Omental fat pad (tissue), 4 donors: ENCODE data around the gene MAML3. TPM values are rescaled to one million over a fixed set of nuclear protein-coding genes. Genes with fewer than 3 reads are reported as not detected.
A peak's percentile ranks its signal among the peaks of the same experiment; 100 is the strongest.

Source experiments
- ATAC-seq: fragments of 150-250 bp; one replicate; pipeline ENCODE4 v1.9.1; 2016; ENCODE audit warnings: mild to moderate bottlenecking, moderate library complexity; ENCODE audit not compliant: low FRiP score
- DNase-seq: peaks from one replicate; pipeline ENCODE4 v3.0.0-alpha.2; 2019; ENCODE audit warnings: low spot score
- CTCF ChIP-seq, 3 donors: fragments of 450-650 bp; IDR thresholded peaks; one replicate each; pipeline ENCODE4 v1.5.1; 2016 to 2017; ENCODE audit warnings: antibody characterized with exemption in 3 of 3, mild to moderate bottlenecking in 3 of 3, moderate library complexity in 2 of 3
- total RNA-seq, 4 donors: library from RNA; depleted of rRNA; stranded (reverse); fragments of >200 nt; gene quantifications; one replicate each; pipeline ENCODE4 v1.1.0, GENCODE V29; 2016

The MAML3 gene
- total RNA-seq, 4 donors from 2014 or later = 4.8 to 12.8 (median 11.7) TPM

- DNase-seq (no peak), ATAC-seq (no peak)
- TF ChIP-seq CTCF (IDR thresholded peaks at IDR 0.05) = no peak
These were observed 409.8 kb downstream of the MAML3 start for GRCh38 chr4:139744232-139744631.

GRCh38 chr4:139743027-139743426, 411.0 kb downstream of the MAML3 start:
- no peak for TF ChIP-seq CTCF (IDR thresholded peaks at IDR 0.05)
- ATAC-seq = no peak
- no peak for DNase-seq

GRCh38 chr4:139740531-139741041, 413.4 kb downstream of the MAML3 start:
- no peak for TF ChIP-seq CTCF (IDR thresholded peaks at IDR 0.05)
- ATAC-seq = peak; percentile 85
- no peak for DNase-seq

- ATAC-seq (peak; percentile 53), DNase-seq (no peak)
- no peak for TF ChIP-seq CTCF (IDR thresholded peaks at IDR 0.05)
These were observed 413.9 kb downstream of the MAML3 start for GRCh38 chr4:139740121-139740520.

- no peak for TF ChIP-seq CTCF (IDR thresholded peaks at IDR 0.05)
- ATAC-seq = no peak
- DNase-seq = no peak
These were observed 415.0 kb downstream of the MAML3 start for GRCh38 chr4:139738846-139739613.

GRCh38 chr4:139736661-139737060, 417.3 kb downstream of the MAML3 start:
- DNase-seq = no peak
- no peak for TF ChIP-seq CTCF (IDR thresholded peaks at IDR 0.05)
- no peak for ATAC-seq

- TF ChIP-seq CTCF (IDR thresholded peaks at IDR 0.05) = no peak
- no peak for DNase-seq
These were observed 417.7 kb downstream of the MAML3 start for GRCh38 chr4:139736274-139736660.

More at GRCh38 chr4:139736274-139736660, 417.7 kb downstream of the MAML3 start:
- ATAC-seq = no peak
